Measurements from ENCODE around the gene OGA. TPM values are rescaled to one million over a fixed set of nuclear protein-coding genes. Genes with fewer than 3 reads are reported as not detected.

The OGA gene
- total RNA-seq, 2 experiments from 2014 or later, result 93.2 to 105 TPM

DNA sequence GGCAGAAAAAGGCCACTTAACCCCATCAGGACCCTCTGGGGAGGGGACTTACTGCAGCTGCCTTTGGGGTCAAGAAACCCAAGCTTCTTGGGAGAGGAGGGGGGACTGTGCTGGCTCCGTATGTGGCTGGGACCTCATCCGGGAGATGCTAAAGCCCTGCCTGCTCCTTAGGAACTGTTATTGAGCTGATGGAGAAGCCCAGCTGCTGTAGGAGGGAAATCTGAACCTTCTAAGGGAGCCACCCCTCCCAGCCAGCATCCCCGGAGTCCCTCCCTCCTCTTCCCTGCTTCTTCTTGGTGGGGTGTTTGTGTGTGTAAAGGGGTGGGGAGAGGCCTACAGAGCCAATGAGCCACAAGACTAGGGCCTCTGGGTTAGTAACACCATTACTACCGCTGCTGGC lies 17.1 kb upstream of the OGA start:
- Mint-ChIP-seq H3K27me3 (no peaks in the 10 kb centered on the region), H3K36me3 (no peaks in the 10 kb centered on the region), H3K27ac (no peak overlapping the region), H3K4me1 (ENCODE audit: low read depth) (peaks cover 63% of the 10 kb centered on the region), H3K4me3 (no peak overlapping the region), H3K9me3 (no peaks in the 10 kb centered on the region)
- CTCF ChIA-PET, result interaction anchor here (0.6 to 9.6 kb wide), 23 partner anchors 8 to 283 kb away, joined by 3 to 248 read pairs (median 4); partner anchors contain the start of genes ARMH3, KCNIP2 and OGA
- DNase-seq, result no peak
- POLR2A ChIA-PET, result interaction anchor here (1.0 to 1.6 kb wide), 2 partner anchors 17 to 230 kb away, joined by 3 to 10 read pairs; partner anchors contain the start of gene OGA
- intact Hi-C loops (cut with micrococcal nuclease), result no loop called here

DNA sequence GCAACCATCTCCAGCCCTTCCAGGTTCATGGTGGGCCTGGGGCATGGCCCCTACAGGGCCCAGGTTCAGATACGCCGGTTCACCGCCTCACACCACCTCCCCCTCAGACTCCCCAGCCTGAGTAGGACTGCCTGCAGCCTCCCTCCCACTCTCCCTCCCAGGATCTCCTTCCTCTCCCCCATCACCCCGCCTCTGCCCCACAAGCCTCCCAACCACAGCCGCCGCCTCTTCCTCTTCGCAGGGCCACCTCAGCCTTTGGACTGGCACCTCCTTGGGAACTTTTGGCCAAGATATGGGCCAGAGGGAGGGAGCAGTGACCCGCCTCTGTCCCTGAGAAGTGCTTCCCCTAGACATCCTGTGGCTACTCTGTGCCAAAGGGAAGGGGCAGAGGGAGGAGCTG lies 16.1 kb upstream of the OGA start:
- no peaks in the 10 kb centered on the region for H3K36me3 Mint-ChIP-seq
- no peaks in the 10 kb centered on the region for H3K27me3 Mint-ChIP-seq
- intact Hi-C loops (cut with micrococcal nuclease), result loop anchor here (5.0 kb wide), 1 partner anchor 298 kb away; the partner anchor contains the start of gene PPRC1
- peak; percentile 43 for DNase-seq
- H3K27ac Mint-ChIP-seq, result peak overlapping the region; percentile 13
- ChIA-PET POLR2A (no interaction called here), CTCF (interaction anchor here (1.9 kb wide), 1 partner anchor 54 kb away, joined by 8 read pairs; no protein-coding TSS in a partner anchor)
- H3K4me1 Mint-ChIP-seq (ENCODE audit: low read depth), result peaks cover 64% of the 10 kb centered on the region
- no peaks in the 10 kb centered on the region for H3K9me3 Mint-ChIP-seq
- no peak overlapping the region for H3K4me3 Mint-ChIP-seq

DNA sequence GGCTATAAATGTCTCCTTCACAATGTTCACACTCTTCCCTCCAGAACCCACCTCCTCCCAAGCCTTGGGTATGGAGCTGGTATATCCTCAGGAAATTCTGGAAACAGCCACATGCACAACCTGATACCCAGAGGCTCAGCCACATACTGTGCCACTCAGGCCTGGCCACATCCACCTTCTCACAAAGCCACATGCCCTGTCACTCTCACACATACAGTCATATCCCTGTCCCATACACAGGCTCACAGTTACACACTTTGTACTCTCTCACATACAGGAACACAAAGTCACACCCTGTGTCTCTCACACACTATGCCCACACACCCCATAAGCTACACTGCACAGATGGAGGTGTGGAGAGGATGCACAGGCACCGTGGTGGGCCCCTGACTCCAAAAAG lies 15.2 kb upstream of the OGA start:
- Mint-ChIP-seq H3K36me3 (no peaks in the 10 kb centered on the region), H3K9me3 (no peaks in the 10 kb centered on the region), H3K27me3 (no peaks in the 10 kb centered on the region), H3K27ac (no peak overlapping the region), H3K4me1 (ENCODE audit: low read depth) (peaks cover 59% of the 10 kb centered on the region), H3K4me3 (no peak overlapping the region)
- CTCF ChIA-PET, result interaction anchor here (1.5 to 1.6 kb wide), 2 partner anchors 8 to 15 kb away, joined by 5 read pairs; partner anchors contain the start of gene OGA
- POLR2A ChIA-PET, result interaction anchor here (2.7 kb wide), 1 partner anchor 15 kb away, joined by 15 read pairs; the partner anchor contains the start of gene OGA
- intact Hi-C loops (cut with micrococcal nuclease), result loop anchor here (5.0 kb wide), 1 partner anchor 299 kb away; the partner anchor contains the start of gene PPRC1
- DNase-seq, result peak; percentile 33

DNA sequence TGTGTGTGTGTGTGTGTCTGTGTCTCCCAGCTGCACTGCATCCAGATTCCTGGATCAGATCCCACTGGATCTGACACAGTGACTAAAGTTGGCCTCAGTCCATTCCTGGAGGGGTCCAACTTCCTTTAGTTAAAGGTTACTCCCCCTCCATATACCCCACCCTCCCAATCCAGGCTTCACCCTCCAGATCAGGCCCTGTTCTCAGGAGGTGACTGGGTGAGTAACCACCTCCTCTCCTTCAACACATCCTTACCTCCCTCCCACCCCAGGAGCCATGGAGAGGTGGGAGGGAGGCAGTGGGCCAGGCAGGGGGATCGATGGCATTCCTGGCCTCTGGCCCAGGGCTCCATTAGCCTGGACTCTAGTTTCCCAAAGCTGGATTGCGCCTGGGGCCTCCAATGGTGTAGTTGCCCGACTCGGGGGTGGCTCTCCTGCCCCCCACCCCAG lies 14.1 kb upstream of the OGA start:
- Mint-ChIP-seq H3K36me3 (no peaks in the 10 kb centered on the region), H3K4me1 (ENCODE audit: low read depth) (peaks cover 59% of the 10 kb centered on the region)

DNA sequence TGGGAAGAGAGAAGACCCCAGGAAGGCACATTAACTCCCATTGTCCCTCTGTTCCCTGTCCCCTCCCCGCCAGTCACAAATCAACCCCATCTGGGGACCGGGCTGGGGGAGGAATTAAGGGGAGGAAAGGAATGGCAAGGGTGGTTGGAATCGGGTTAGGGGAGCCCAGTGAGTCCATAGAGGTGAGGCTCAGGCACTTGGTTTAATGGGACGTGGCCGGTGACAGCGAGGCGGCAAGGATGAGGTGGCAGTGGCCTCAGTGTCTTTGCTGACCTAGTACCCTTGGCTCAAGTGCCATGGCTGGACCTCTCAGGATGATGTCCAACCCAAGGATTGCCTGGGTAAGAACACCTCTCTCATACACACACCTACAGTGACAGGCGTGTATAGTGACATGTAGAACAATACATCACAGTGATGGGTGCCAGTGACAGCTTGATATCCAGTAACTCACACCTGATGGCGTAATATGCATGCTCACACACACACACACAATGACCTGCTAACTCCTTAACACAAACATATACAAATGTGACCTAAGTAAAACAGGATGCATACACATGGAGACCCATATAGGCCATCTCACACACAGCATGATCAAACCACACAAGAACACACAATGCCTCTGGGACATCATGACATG lies 13.0 kb upstream of the OGA start:
- ChIA-PET POLR2A (interaction anchor here (2.7 kb wide), 1 partner anchor 13 kb away, joined by 15 read pairs; the partner anchor contains the start of gene OGA), CTCF (interaction anchor here (3.5 kb wide), 1 partner anchor 9 kb away, joined by 22 read pairs; no protein-coding TSS in a partner anchor)
- intact Hi-C loops (cut with micrococcal nuclease), result loop anchor here (1.0 to 5.0 kb wide), 3 partner anchors 12 to 301 kb away; partner anchors contain the start of gene PPRC1

More for the DNA sequence above, 14.1 kb upstream of the OGA start:
- intact Hi-C loops (cut with micrococcal nuclease), result loop anchor here (5.0 kb wide), 1 partner anchor 300 kb away; the partner anchor contains the start of gene PPRC1
- Mint-ChIP-seq H3K27ac (peak overlapping the region; percentile 86), H3K4me3 (no peak overlapping the region), H3K9me3 (no peaks in the 10 kb centered on the region), H3K27me3 (no peaks in the 10 kb centered on the region)
- ChIA-PET POLR2A (interaction anchor here (0.6 to 2.7 kb wide), 2 partner anchors 14 to 242 kb away, joined by 3 to 15 read pairs; partner anchors contain the start of gene OGA), CTCF (interaction anchor here (0.9 to 3.5 kb wide), 5 partner anchors 8 to 14 kb away, joined by 3 to 22 read pairs (median 5); partner anchors contain the start of genes KCNIP2 and OGA)
- no peak for DNase-seq

DNA sequence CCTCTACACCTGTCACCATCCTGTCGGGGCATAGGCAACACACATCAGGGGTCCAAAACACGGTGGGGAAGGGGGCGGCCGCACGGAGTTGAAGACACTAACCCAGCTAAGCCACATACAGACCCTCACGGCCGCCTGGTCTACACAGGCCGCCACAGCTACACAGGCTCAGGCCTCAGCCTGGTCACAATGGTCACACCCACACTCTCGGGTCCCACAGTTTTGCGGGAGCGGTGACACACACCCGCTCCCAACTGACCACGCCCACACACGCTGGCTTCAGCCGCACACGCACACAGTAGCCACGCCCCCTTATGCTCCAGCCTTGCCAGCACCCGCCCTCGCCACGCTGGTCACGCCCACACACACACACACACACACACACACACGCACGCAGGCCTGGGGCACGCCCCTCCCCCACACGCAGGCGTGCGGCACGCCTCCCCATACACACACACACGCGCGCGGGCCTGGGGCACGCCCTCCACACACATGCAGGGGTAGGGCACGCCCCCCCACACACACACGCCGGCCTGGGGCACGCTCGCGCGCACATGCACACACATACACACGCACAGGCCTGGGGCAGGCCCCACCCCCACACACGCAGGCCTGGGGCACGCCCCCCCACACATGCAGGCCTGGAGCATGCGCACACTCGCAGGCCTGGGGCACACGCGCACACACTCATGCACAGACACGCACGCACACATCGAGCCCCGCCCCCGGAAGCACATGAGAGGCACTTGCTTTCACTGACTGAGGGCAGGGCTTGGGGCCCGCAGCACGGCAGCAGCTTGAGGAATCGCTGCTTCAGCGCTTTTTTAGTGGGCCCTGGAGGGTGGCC lies 12.3 kb upstream of the OGA start:
- peaks cover 52% of the 10 kb centered on the region for H3K4me1 Mint-ChIP-seq (ENCODE audit: low read depth)
- no peaks in the 10 kb centered on the region for H3K36me3 Mint-ChIP-seq
- intact Hi-C loops (cut with micrococcal nuclease), result loop anchor here (1.0 to 5.0 kb wide), 3 partner anchors 11 to 302 kb away; partner anchors contain the start of gene PPRC1
- DNase-seq, result peak; percentile 93
- CTCF ChIA-PET, result interaction anchor here (1.3 to 3.5 kb wide), 2 partner anchors 10 to 12 kb away, joined by 3 to 22 read pairs; partner anchors contain the start of gene OGA
- no peaks in the 10 kb centered on the region for H3K27me3 Mint-ChIP-seq
- peak overlapping the region; percentile 86 for H3K27ac Mint-ChIP-seq
- no peaks in the 10 kb centered on the region for H3K9me3 Mint-ChIP-seq
- peak overlapping the region; percentile 75 for H3K4me3 Mint-ChIP-seq
- POLR2A ChIA-PET, result interaction anchor here (1.4 to 3.9 kb wide), 3 partner anchors 11 to 12 kb away, joined by 6 to 40 read pairs (median 15); partner anchors contain the start of gene OGA

More for the DNA sequence above, 13.0 kb upstream of the OGA start:
- Mint-ChIP-seq H3K36me3 (no peaks in the 10 kb centered on the region), H3K4me1 (ENCODE audit: low read depth) (peaks cover 57% of the 10 kb centered on the region), H3K9me3 (no peaks in the 10 kb centered on the region), H3K4me3 (peak overlapping the region; percentile 75), H3K27ac (peak overlapping the region; percentile 86), H3K27me3 (no peaks in the 10 kb centered on the region)
- no peak for DNase-seq

DNA sequence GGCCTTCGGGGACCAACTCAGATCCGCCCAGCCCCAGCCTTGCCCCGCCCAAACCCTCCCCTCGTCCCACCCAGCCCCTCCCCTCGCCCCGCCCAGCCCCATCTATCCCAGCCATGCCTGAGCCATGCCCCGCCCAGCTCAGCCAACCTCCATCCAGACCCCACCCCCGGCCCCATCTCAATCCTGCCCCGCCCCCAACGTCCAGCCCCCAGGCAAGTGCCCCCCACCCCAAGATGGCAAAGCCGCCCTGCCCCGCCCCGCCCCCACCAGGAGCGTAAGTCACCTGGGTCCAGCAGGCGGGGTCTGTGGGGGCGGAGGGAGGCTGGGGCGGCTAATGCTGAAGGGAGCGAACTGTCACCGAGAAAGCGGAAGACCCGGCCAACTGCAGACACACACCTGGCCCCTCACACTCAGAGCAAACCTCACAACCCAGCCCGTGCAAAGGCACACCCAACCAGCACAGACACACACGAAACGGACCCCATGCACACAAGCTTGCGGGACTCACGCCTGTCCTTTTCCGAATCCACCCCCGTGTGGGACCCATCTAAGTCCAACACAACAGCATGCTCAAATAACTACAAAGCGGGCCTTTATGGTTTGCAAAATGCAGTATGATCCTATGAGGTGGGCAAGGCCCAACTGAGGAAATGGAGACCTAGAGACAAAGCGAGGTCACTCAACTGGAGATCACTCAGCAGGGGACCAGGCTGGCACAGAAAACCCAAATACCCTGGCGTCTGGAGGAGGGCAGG lies 11.5 kb upstream of the OGA start:
- no peaks in the 10 kb centered on the region for H3K9me3 Mint-ChIP-seq
- DNase-seq, result peak; percentile 76
- intact Hi-C loops (cut with micrococcal nuclease), result loop anchor here (2.0 to 5.0 kb wide), 2 partner anchors 287 to 303 kb away; partner anchors contain the start of gene PPRC1
- CTCF ChIA-PET, result interaction anchor here (1.3 to 3.5 kb wide), 2 partner anchors 11 kb away, joined by 3 to 22 read pairs; partner anchors contain the start of gene OGA
- H3K4me3 Mint-ChIP-seq, result peak overlapping the region; percentile 75
- peak overlapping the region; percentile 86 for H3K27ac Mint-ChIP-seq
- H3K27me3 Mint-ChIP-seq, result no peaks in the 10 kb centered on the region
- no peaks in the 10 kb centered on the region for H3K36me3 Mint-ChIP-seq
- POLR2A ChIA-PET, result interaction anchor here (1.4 to 3.9 kb wide), 2 partner anchors 11 kb away, joined by 6 to 40 read pairs; partner anchors contain the start of gene OGA
- peaks cover 46% of the 10 kb centered on the region for H3K4me1 Mint-ChIP-seq (ENCODE audit: low read depth)

DNA sequence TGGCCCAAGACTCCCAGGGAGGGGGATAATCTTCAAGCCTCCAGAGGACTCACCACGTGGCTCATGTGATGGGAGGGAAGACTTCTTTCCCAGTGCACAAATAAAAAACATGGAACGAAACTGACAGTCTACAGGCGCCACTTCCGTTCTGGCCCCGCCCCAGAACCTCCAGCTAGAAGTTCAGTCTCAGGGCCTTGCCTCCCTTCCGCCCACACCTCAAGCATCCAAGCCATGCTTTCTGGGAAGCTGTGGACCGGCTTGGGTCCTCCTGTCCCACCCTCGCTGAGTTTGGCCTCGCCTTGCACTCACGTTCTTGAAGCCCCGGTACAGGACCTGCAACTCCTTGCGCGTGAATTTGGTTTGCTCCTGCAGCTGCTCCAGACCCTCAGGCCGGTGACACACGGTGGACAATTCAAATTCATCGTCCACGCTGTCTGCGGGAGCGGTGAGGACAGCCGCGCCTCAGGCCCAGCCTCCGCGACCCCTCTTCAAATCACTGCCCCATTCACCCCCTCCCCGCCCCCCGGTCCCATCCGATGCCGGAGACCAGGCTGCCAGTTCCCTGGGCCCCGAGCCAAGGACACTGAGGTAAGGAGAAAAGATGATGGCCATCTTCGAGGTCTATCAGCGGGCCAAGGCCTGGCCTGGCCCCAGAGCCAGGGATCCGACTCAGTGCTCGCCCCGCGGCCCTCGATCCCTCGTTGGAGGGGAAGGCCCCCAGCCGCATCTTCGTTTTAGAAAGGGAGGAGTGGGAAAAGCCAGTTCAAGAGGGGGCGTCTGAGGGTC lies 10.7 kb upstream of the OGA start:
- Mint-ChIP-seq H3K4me3 (no peak overlapping the region), H3K36me3 (no peaks in the 10 kb centered on the region), H3K4me1 (ENCODE audit: low read depth) (peaks cover 38% of the 10 kb centered on the region), H3K27me3 (no peaks in the 10 kb centered on the region), H3K27ac (no peak overlapping the region), H3K9me3 (no peaks in the 10 kb centered on the region)
- ChIA-PET POLR2A (interaction anchor here (1.4 to 3.9 kb wide), 2 partner anchors 10 to 12 kb away, joined by 6 to 40 read pairs; partner anchors contain the start of gene OGA), CTCF (interaction anchor here (1.3 to 3.5 kb wide), 3 partner anchors 10 to 12 kb away, joined by 3 to 22 read pairs (median 16); partner anchors contain the start of gene OGA)
- DNase-seq, result no peak
- intact Hi-C loops (cut with micrococcal nuclease), result no loop called here

DNA sequence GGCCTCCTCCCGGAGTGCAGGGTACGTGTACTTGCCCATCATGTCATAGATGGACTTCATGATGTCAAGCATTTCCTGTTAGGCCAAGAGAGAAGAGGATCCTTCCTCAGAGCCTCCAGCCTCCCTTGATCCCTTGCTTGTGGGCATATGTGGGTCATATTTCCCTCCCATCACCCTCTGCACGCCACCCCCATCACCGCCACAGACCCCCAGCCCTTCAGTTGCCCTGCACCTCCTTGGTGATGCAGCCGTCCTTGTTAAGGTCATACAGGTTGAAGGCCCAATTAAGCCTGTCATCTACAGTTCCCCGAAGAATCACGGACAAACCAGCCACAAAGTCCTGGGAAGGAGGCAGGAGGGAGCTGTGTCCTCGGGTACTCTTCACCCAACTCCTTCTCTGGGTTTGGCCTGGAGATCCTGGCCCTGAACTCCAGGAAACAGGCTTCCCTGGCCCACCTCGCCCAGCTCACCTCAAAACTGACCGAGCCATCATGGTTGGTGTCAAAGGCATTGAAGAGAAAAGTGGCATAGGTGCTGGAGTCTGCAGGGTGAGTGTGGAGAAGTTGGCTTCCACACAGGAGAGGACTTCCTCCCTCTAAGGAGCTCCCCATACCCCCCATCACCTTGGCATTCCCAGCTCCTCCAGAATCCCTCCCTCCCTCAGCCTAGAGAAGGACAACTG lies 9.8 kb upstream of the OGA start:
- intact Hi-C loops (cut with micrococcal nuclease), result no loop called here
- no peaks in the 10 kb centered on the region for H3K9me3 Mint-ChIP-seq
- CTCF ChIA-PET, result interaction anchor here (1.3 to 2.4 kb wide), 3 partner anchors 8 to 13 kb away, joined by 4 to 16 read pairs (median 8); partner anchors contain the start of gene OGA

More for the DNA sequence above, 9.8 kb upstream of the OGA start:
- no peak for DNase-seq
- Mint-ChIP-seq H3K4me1 (ENCODE audit: low read depth) (peaks cover 30% of the 10 kb centered on the region), H3K4me3 (no peak overlapping the region), H3K27ac (no peak overlapping the region), H3K27me3 (no peaks in the 10 kb centered on the region), H3K36me3 (no peaks in the 10 kb centered on the region)
- POLR2A ChIA-PET, result interaction anchor here (3.9 kb wide), 1 partner anchor 9 kb away, joined by 40 read pairs; the partner anchor contains the start of gene OGA
